Erythroblast (primary cell): Measurements from ENCODE around the gene TOX2.

Experiments used
- GATA1 ChIP-seq: IDR thresholded peaks from 2 replicates; pipeline ENCODE4 v1.6.1; 2011; ENCODE audit warnings: low read depth, mild to moderate bottlenecking, control low read depth, low read length, moderate library complexity
- POLR2A ChIP-seq: IDR thresholded peaks from 2 replicates; pipeline ENCODE4 v1.6.1; 2011; ENCODE audit warnings: mild to moderate bottlenecking, low read length

DNA sequence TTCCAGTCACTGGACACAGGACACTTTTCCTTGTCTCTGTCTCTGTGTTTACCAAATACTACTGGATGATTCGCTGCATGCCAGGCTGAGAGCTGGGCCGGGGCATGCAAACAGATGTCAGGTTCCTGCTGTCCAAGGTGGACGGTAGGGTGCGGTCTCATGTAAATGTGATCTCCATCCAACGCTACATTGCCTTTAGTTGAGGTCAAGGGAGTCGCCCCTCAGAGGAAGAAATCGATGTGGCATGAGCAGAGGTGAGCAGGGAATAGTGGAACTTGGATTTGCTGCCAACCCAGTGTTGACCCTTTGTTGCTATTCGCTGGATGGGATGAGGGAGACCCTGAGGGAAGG, 9.8 kb upstream of the TOX2 start:
- TF ChIP-seq POLR2A (no peak), GATA1 (no peak)
